Loucy (cell line): ENCODE results near the gene SERINC2.
A peak's percentile ranks its signal among the peaks of the same experiment; 100 is the strongest.

Source experiments
- H2AFZ ChIP-seq: fragments of 200-600 bp; sonication (generic); 2 replicates; pipeline ENCODE4 v1.6.0; 2016; ENCODE audit warnings: antibody characterized with exemption, mild to moderate bottlenecking, low read length, moderate library complexity
- H3F3A ChIP-seq: fragments of 200-600 bp; 2 replicates; pipeline ENCODE4 v1.6.0; 2016; ENCODE audit warnings: antibody characterized with exemption, low read depth, mild to moderate bottlenecking
- H3K27me3 ChIP-seq: fragments of 200-600 bp; sonication (generic); 2 replicates; pipeline ENCODE4 v1.6.1; 2014; ENCODE audit warnings: low read length, mild to moderate bottlenecking; ENCODE audit not compliant: insufficient read depth, poor library complexity, severe bottlenecking
- H3K36me3 ChIP-seq: fragments of 200-600 bp; sonication (generic); 2 replicates; pipeline ENCODE4 v1.6.1; 2016; ENCODE audit warnings: low read length; ENCODE audit not compliant: insufficient read depth
- H3K4me1 ChIP-seq: fragments of 200-600 bp; sonication (generic); 2 replicates; pipeline ENCODE4 v1.5.1; 2014; ENCODE audit warnings: low read length, mild to moderate bottlenecking; ENCODE audit not compliant: insufficient read depth, poor library complexity, severe bottlenecking
- H3K4me2 ChIP-seq: fragments of 200-600 bp; sonication (generic); 2 replicates; pipeline ENCODE4 v1.6.0; 2014; ENCODE audit warnings: antibody characterized with exemption, low read length, low read depth, mild to moderate bottlenecking; ENCODE audit not compliant: poor library complexity, severe bottlenecking
- H3K4me3 ChIP-seq: fragments of 200-600 bp; sonication (generic); 2 replicates; pipeline ENCODE4 v1.5.1; 2014; ENCODE audit warnings: low read length, mild to moderate bottlenecking, mixed read lengths; ENCODE audit not compliant: poor library complexity, severe bottlenecking
- H3K79me2 ChIP-seq: fragments of 200-600 bp; sonication (generic); 2 replicates; pipeline ENCODE4 v1.6.1; 2014; ENCODE audit warnings: low read length; ENCODE audit not compliant: insufficient read depth
- H3K9ac ChIP-seq: fragments of 200-600 bp; sonication (generic); 2 replicates; pipeline ENCODE4 v1.6.0; 2014; ENCODE audit warnings: mild to moderate bottlenecking, low read depth, low read length, moderate library complexity; ENCODE audit not compliant: poor library complexity, severe bottlenecking
- H3K9me2 ChIP-seq: fragments of 200-600 bp; sonication (generic); replicated peaks from 2 replicates; pipeline ENCODE4 v1.6.1; 2016; ENCODE audit warnings: low read depth, low read length, mixed read lengths
- H3K9me3 ChIP-seq: fragments of 200-600 bp; sonication (generic); 2 replicates; pipeline ENCODE4 v1.6.1; 2014; ENCODE audit warnings: mild to moderate bottlenecking, antibody characterized with exemption, low read length, low read depth; ENCODE audit not compliant: insufficient read depth
- H4K20me1 ChIP-seq: fragments of 200-600 bp; sonication (generic); 2 replicates; pipeline ENCODE4 v1.6.0; 2014; ENCODE audit warnings: antibody characterized with exemption, low read length, mild to moderate bottlenecking; ENCODE audit not compliant: insufficient read depth, poor library complexity, severe bottlenecking
- EZH2phosphoT487 ChIP-seq: fragments of 200-600 bp; IDR thresholded peaks from 2 replicates; pipeline ENCODE4 v1.6.1; 2018; ENCODE audit warnings: antibody characterized with exemption, mild to moderate bottlenecking, moderate library complexity, borderline replicate concordance
- TF ChIP-seq, protein P1 (sequence below): fragments of 200-600 bp; sonication (generic); conservative IDR thresholded peaks from 2 replicates; pipeline ENCODE4 v1.5.1; 2014; ENCODE audit warnings: mild to moderate bottlenecking, antibody characterized with exemption, low read length

The SERINC2 gene

DNA sequence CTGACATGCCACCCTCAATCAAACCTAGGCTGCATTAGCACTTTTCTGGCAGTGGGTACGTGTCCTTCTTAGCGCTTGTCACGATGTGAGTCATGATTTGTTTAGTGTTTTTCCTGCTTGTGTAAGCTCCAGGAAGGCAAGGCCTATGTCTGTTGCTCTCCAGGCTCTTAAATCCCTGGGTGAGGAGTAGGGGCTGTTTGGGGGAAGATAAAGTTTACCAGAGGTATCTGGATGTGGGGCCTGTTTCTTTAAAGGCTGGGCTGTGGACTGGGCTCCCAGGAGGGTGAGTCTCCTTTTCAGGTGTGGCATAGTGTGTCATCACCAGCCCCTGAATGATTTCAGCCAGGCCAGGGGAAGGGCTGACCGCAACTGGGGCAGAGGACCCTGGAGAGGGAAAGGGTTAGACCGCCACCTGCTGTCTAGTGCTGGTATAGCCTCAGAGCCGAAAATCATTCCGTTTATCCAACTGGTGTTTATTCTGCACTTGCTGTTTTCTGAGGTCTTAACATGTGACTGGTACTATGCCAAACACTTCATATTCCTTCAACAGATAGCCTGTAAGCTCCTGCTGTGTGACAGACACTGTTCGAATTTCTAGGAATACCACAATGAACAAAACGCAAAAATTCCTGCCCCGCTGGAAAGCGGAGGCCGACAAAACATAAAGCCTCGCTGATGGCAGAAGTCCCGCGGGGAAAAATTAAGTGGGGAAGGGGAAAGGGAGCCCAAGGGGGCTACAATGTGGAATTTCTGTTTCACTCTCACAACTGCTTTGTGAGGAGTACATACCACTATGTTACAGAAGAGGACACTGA lies 9.7 kb downstream of the SERINC2 start:
- Histone ChIP-seq H3F3A (no peaks in the 10 kb centered on the region), H3K79me2 (no peaks in the 10 kb centered on the region), H3K9me2 (no peaks in the 10 kb centered on the region), H3K9ac (no peak overlapping the region), H4K20me1 (no peaks in the 10 kb centered on the region), H3K4me3 (peak overlapping the region; percentile 59), H3K9me3 (no peaks in the 10 kb centered on the region), H3K4me1 (peaks cover 11% of the 10 kb centered on the region), H3K36me3 (no peaks in the 10 kb centered on the region), H2AFZ (no peak overlapping the region), H3K4me2 (peak overlapping the region; percentile 71), H3K27me3 (no peaks in the 10 kb centered on the region)
- TF ChIP-seq, protein P1, sequence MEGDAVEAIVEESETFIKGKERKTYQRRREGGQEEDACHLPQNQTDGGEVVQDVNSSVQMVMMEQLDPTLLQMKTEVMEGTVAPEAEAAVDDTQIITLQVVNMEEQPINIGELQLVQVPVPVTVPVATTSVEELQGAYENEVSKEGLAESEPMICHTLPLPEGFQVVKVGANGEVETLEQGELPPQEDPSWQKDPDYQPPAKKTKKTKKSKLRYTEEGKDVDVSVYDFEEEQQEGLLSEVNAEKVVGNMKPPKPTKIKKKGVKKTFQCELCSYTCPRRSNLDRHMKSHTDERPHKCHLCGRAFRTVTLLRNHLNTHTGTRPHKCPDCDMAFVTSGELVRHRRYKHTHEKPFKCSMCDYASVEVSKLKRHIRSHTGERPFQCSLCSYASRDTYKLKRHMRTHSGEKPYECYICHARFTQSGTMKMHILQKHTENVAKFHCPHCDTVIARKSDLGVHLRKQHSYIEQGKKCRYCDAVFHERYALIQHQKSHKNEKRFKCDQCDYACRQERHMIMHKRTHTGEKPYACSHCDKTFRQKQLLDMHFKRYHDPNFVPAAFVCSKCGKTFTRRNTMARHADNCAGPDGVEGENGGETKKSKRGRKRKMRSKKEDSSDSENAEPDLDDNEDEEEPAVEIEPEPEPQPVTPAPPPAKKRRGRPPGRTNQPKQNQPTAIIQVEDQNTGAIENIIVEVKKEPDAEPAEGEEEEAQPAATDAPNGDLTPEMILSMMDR: peak; percentile 94
- TF ChIP-seq EZH2phosphoT487: no peak

DNA sequence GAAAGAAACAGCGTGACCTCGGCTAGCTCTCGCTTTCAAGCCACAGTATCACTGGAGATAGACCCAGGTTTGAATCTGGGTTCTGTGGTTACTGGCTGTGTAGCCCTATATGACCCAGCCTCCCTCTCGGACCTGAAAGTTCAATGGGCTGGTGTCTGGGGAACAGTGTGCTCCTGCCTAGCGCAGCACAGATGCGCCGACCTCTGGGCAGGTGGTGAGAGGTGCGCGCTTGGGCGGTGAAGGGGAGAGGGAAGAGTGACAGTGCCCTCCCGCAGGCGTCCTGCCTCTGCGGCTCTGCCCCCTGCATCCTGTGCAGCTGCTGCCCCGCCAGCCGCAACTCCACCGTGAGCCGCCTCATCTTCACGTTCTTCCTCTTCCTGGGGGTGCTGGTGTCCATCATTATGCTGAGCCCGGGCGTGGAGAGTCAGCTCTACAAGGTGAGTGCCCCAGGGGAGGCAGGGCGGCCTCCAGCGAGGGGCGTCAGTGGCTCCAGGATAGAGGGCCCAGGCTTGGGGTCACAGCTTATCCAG lies 10.5 kb downstream of the SERINC2 start:
- no peaks in the 10 kb centered on the region for H3K9me2 ChIP-seq
- TF ChIP-seq, protein P1: no peak
- no peak for TF ChIP-seq EZH2phosphoT487
- peak overlapping the region; percentile 19 for H3K9ac ChIP-seq
- no peaks in the 10 kb centered on the region for H3F3A ChIP-seq
- no peaks in the 10 kb centered on the region for H3K79me2 ChIP-seq
- no peaks in the 10 kb centered on the region for H3K36me3 ChIP-seq
- peak overlapping the region; percentile 71 for H3K4me2 ChIP-seq
- H2AFZ ChIP-seq: peak overlapping the region; percentile 66; the same call in 1 of the 2 replicates
- no peaks in the 10 kb centered on the region for H3K9me3 ChIP-seq
- H3K4me1 ChIP-seq: peaks cover 11% of the 10 kb centered on the region
- peak overlapping the region; percentile 59 for H3K4me3 ChIP-seq
- no peaks in the 10 kb centered on the region for H3K27me3 ChIP-seq
- no peaks in the 10 kb centered on the region for H4K20me1 ChIP-seq

DNA sequence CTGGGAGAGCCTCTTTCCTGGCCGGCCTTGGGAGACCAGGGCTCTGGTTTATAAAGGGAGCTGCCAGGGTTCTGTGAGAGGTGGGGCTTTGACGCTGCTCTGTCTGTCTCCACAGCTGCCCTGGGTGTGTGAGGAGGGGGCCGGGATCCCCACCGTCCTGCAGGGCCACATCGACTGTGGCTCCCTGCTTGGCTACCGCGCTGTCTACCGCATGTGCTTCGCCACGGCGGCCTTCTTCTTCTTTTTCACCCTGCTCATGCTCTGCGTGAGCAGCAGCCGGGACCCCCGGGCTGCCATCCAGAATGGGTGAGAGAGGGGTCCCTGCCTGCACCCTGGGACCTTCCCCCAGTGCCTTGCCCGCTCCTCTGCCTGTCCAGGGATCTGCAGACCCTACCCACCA lies 11.6 kb downstream of the SERINC2 start:
- no peaks in the 10 kb centered on the region for H3K27me3 ChIP-seq
- TF ChIP-seq EZH2phosphoT487: no peak
- TF ChIP-seq, protein P1: no peak
- no peaks in the 10 kb centered on the region for H3K36me3 ChIP-seq
- H3K4me3 ChIP-seq: no peak overlapping the region
- peaks cover 11% of the 10 kb centered on the region for H3K4me1 ChIP-seq
- H3K9me3 ChIP-seq: no peaks in the 10 kb centered on the region
- peak overlapping the region; percentile 71 for H3K4me2 ChIP-seq
- no peak overlapping the region for H2AFZ ChIP-seq
- H3F3A ChIP-seq: no peaks in the 10 kb centered on the region
- no peaks in the 10 kb centered on the region for H3K79me2 ChIP-seq
- H3K9me2 ChIP-seq: no peaks in the 10 kb centered on the region
- H4K20me1 ChIP-seq: no peaks in the 10 kb centered on the region
- no peak overlapping the region for H3K9ac ChIP-seq
